HTERT RPE-1 (cell line): ENCODE data around the gene NIPAL3.
"Not testable (repeated sequence)": the region's sequence is repeated elsewhere in the genome, so short reads cannot be mapped to it uniquely, and the experiment has no call there.

Experiments used
- in situ Hi-C: fragments of 300-500 bp; cut with MboI; formaldehyde crosslinking; loops from 4 replicates; pipeline ENCODE4 v1.14.3; 2020; ENCODE audit warnings: low sequenced_read_pairs

NIPAL3 gene

DNA sequence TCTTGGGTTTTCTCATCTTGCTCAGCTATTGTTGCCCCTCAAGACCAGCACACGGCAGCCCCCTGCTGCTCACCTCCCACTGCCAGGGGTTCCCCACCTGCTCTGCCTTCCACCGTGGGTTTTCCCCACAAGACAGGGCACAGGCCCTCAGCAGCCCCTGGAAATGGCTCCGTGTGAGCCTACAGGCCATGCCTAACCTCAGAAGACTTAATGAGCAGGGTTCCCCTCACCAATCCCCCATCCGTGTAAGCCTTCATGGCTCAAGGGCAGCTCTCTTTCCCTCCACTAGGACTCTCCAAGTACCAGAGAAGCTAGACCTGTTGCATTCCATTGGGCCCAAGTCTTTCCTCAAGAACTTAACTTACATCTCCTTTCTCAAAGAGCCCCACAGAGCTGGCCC lies 68.6 kb downstream of the NIPAL3 start:
- in situ Hi-C loops: no loop called here

- in situ Hi-C loops: no loop called here
These were observed 70.9 kb downstream of the NIPAL3 start for GRCh38 chr1:24486331-24487065.

- in situ Hi-C loops: no loop called here
These were observed 71.9 kb downstream of the NIPAL3 start for GRCh38 chr1:24487455-24487854.

- in situ Hi-C loops: not testable (repeated sequence)
These were observed 72.6 kb downstream of the NIPAL3 start for GRCh38 chr1:24488159-24488558.

- in situ Hi-C loops: no loop called here
These were observed 74.1 kb downstream of the NIPAL3 start for GRCh38 chr1:24489674-24490073.

DNA sequence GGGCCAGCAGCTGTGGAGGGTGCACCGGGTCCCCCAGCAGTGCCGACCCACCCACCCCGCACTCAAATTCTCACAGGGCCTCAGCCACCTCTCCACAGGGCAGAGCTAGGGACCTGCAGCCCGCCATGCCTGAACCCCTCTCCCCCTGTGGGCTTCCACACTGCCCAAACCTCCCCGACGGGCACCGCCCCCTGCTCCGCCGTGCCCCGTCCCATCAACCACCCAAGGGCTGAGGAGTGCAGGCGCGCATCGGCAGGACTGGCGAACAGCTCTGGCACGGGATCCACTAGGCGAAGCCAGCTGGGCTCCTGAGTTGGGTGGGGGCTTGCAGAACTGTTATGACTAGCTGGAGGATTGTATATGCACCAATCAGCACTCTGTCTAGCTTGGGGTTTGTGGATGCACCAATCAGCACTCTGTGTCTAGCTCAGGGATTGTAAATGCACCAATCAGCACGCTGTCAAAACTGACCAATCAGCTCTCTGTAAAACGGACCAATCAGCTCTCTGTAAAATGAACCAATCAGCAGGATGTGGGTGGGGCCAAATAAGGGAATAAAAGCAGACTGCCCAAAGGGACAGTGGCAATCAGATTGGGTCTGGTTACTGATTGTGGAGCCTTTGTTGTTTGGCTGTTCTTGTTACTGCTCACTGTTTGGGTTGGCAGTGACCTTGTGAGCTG lies 74.6 kb downstream of the NIPAL3 start:
- in situ Hi-C loops: no loop called here

DNA sequence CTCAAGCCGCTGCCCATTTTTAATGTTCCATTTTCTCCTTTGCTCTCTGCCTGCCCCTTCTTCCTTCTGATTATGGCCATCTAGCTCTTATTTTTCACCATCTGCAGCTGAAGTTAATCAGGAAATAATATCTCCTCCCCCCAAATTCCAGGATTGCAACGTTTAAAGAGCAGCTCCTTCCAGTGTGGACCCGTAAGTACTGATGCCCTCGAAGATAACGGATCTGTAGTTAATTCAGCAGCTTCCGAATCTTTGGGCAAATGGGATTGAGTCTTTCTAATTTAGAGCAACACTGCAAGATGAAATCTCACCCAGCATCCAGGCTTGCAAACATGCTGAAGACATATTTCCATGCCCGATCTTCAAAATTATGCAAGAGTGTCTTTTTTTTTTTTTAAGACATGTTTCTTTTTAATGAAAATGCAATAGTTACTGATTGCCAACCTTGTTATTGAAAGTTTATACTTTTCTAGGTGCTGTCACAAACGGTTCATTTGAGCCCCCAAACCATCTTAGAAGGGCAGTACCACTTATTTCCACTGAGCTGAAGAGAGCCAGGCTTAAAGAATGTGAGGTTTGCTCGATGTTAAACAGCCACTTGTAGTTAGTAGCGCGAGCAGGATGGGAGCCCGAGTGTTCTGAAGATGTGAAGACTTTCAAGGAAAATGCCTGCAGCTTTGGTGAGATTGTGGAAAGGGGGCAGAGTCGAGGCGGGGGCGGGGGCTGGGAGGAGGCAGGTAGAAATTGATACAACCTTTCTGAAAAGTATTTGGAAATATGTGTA lies 76.2 kb downstream of the NIPAL3 start:
- in situ Hi-C loops: no loop called here

- in situ Hi-C loops: not testable (repeated sequence)
These were observed 77.3 kb downstream of the NIPAL3 start for GRCh38 chr1:24492935-24493334.

- in situ Hi-C loops: no loop called here
These were observed 78.2 kb downstream of the NIPAL3 start for GRCh38 chr1:24493785-24494184.

- in situ Hi-C loops: no loop called here
These were observed 83.0 kb downstream of the NIPAL3 start for GRCh38 chr1:24498589-24498988.

DNA sequence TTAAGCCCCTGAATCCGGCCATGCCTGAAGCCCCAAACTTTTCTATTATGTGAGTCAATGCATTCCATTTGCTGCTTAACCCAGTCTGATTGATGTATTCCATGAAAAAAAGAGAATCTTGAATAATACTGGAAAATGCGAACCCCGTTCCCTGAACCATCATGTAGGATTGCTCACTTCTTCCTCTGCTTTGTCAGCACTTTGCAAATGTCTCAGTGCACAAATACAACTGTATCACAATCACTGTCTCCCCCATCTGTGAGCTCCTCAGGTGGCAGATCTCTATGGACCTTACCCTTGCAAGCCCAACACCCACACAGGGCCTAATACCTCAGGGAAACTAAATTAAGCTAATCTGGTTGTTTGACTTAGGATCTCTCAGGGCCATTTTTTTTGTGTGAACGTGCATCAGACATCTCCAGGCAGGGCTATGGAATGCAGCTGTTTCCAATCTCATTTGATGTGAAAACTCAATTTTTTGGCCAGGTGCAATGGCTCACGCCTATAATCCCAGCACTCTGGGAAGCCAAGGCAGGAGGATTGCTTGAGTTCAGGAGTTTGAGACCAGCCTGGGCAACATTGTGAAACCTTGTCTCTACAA lies 84.9 kb downstream of the NIPAL3 start:
- in situ Hi-C loops: no loop called here

DNA sequence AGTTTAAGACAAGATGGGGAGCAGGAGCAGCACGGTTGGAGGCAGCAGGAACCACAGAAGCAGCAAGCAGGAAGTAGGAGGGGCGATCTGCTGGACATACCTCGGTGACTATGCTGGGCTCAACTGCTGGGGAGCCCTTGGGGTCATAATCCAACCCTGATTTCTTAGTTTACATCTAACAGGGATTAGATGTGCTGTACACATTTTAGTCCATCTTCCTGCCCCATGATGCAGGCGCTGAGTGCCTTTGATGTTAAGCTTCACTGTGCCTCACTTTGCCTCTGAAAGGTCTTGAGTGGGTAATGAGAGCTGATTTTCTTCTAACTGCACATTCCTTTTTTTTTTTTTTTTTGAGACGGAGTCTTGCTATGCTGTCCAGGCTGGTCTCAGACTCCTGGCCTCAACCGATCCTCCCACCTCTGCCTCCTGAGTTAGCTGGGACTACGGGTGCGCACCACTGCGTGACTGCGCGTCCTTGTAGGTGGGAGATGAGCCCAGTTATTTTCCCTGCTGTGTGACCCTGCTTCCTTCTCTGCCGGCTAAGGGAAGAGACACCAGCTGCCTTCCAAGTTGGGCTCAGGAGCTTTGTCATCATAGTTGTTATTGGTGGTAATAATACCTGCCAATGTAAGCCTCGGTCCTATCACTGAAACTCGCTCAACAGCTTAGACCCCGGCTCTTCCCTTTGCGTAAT lies 85.9 kb downstream of the NIPAL3 start:
- in situ Hi-C loops: no loop called here

GRCh38 chr1:24502065-24502708 lies 86.6 kb downstream of the NIPAL3 start:
- in situ Hi-C loops: no loop called here

- in situ Hi-C loops: no loop called here
These were observed 87.1 kb downstream of the NIPAL3 start, which contains the start of gene RCAN3 for GRCh38 chr1:24502709-24503058. TSS of gene RCAN3 (plus strand) at chr1:24502836. CDS start at chr1:24514373, 11,537 bp downstream.

DNA sequence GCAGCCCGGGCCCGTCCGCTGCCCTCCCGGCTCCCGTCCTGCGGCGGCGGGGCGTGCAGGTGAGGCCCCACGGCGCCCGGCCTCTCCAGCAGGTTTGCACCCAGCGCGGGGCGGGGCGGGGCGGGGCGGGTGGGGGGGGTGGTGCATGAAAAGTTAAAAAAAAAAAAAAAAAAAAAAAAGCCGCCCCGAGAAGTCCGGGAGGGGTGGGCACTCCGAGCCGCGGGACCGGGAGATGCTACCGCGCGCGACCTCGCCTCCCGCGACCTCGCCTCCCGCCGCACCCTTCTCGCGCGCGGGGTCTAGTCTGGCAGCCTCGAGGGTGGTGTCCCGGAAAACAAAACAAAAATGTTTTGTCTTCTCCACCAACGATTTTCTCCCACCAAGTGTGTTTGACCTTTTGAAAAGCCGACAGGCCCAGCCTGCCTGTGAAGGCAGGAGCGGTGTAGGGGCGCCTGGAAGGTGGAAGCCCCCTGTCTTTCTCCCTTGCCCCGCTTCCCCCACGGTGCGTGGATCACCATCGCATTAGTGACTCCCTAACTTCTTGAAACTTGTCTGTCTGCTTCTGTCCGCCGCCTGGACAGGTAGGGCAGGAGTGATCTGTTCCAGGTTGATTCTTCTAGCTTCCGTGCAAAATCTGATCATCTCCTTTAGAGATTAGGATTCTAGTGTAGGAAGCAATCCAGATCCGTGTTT lies 87.6 kb downstream of the NIPAL3 start:
- in situ Hi-C loops: no loop called here

- in situ Hi-C loops: no loop called here
These were observed 88.4 kb downstream of the NIPAL3 start for GRCh38 chr1:24503870-24504523.

DNA sequence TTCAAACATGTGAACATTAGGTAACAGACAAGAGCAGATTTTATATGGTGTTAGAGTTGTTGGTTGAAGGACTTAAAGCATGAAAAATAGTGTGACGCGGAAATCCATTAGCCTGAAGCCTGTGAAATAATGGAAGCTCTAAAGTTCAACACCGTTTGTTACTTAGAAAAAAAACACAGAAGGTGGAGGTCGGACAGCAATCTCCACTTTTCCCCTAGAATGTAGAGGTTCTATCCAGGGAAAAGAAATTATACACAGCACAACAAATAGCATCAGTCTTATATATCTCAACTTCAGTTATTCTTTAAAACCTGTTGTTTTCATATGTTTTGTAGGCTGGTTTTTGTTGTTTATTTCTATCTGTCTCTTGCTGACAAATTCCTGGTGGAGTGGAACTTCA lies 89.0 kb downstream of the NIPAL3 start:
- in situ Hi-C loops: no loop called here

GRCh38 chr1:24505816-24506215 lies 90.2 kb downstream of the NIPAL3 start:
- in situ Hi-C loops: no loop called here

GRCh38 chr1:24506691-24507381 lies 91.2 kb downstream of the NIPAL3 start:
- in situ Hi-C loops: no loop called here
